NCI-H2107 treated with DMSO at 0.1 percent for 48 hours (cell line): ENCODE results near the gene NKAIN2.
"Not testable (repeated sequence)": the region's sequence is repeated elsewhere in the genome, so short reads cannot be mapped to it uniquely, and the experiment has no call there.

Experiments used
- DNase-seq: peaks from one replicate; lab custom pipeline; 2025; ENCODE audit not compliant: unreplicated experiment; lab: John Stamatoyannopoulos, UW

NKAIN2 gene

DNA sequence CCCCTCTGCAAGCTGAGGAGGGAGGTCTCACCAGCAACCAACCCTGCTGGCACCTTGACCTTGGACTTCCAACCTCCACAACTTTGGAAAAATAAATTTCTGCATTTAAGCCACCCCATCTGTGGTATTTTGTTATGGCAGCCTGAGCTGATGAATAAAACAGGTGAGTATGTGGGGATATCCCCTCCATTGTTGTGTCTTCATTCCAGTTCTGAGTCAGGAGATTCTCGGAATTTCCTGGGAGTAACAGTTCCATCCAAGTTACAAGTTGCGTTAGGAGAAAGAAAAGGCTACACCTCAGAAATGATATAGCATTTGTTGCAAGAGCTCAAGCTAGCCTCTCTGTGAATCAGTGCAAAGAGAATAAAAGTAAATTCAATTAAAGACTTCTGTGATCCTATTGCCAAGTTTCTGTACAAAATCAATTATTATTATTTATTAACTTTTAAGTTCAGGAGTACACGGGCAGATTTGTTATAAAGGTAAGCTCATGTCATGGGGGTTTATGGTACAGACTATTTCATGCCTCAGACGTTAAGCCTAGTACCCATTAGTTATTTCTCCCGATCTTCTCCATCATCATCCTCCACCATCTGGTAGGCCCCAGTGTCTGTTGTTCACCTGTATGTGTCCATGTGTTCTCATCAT, 153.0 kb downstream of the NKAIN2 start:
- DNase-seq: no peak

DNA sequence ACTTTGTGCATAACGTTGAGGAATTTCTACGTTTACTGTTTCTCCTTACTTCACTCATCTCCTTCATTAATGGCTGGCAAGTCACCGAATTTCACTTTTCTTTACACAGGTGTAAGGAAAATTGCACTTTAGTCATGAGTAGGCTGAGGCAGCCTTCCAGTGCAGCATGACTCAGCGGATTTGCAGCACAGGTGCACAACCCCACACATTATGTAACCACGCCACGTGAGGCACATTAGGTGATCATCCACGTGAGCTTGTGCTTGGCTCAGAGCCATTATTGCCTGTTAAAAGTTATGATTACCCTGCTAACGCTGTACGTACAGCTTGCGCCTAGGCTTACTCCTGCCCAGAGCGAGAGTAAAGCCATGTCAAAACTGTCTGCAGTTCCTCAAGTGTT, 158.8 kb downstream of the NKAIN2 start:
- peak; percentile 96 for DNase-seq

DNA sequence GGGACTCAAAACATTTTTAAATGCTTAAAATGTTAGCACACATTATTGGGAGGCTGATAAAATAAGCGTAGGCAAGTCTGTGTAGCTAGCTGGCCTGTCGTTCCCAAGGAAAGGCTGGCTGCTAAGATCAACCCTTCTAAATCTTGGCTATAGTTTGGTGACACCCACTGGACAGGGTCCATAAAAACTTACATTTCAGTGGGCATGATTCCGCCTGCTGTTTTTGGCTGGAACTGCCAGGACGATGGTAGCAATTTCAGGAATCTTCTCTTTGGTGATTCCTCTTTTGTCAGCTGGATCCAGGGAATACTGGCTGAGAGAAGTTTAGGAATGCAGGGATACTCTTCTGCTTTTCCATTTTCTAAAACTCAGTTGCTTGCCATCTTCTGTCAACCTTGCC, 162.2 kb downstream of the NKAIN2 start:
- peak; percentile 80 for DNase-seq

DNA sequence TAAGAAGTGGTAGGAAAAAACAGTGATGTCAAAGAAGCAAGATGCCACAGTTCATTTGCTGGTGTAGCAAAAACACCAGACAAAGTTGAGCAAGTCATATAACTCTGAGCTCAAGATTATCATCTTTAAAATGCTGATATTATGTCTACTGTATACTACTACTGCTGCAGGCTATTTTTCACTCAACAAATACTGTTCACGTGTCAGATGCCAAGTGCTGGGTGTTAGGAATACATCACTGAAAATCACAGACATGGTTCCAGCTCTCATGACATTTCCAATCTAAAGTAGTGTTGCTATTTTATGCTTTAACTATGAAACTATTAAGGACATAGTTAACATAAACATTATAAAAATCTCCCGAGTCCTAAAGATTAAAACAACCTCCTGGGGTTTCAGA, 163.0 kb downstream of the NKAIN2 start:
- no peak for DNase-seq

DNA sequence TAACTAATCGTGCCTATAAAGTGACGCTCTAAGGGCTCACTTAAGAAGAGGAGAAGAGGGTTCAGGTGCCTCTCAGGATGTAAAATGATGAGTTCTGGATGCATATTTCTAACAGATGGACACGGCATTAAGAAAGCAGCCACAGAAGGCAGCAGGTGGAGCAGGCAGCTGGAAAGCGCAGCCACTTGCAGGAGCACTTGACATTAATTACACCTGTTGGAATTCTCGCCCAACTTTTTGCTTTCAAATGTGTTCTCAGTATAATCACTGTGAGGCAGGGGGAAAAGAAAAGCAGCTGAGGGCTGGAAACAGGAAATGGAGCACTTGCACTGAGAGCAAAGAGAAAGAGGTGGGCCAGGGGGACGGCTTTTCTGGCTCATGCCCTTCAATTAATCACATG, 164.2 kb downstream of the NKAIN2 start:
- peak; percentile 99 for DNase-seq

DNA sequence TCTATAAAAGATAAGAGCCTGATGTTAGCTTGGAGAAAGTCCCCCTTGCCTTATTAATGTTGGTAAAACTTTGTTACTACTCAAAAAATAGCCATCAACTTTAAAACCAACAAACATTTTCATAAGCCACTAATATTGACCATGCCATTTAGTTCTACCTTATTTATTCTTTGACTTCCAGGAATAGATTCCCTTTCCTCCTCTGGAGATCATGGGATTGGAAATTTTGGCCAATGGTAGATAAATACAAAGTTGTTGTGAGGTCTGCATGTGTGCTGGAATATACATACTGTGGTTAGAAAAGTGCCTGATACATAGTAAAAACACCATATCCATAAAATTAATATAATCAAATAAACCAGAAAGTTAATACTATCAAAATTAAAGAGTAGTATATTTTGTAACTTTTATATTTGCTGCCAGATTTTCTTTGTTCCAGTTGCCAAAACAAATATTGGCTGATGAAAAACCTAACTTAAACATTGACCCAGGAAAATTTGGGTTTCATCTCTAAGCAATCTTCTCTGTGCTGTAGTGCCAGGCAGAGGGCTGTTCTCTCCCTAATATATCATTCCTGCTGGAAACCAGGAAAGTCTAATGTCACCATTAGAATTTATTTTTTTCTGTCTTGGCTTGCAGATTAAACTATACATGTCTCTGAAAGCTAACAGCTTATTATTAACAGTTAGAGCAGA, 169.1 kb downstream of the NKAIN2 start:
- DNase-seq: no peak

DNA sequence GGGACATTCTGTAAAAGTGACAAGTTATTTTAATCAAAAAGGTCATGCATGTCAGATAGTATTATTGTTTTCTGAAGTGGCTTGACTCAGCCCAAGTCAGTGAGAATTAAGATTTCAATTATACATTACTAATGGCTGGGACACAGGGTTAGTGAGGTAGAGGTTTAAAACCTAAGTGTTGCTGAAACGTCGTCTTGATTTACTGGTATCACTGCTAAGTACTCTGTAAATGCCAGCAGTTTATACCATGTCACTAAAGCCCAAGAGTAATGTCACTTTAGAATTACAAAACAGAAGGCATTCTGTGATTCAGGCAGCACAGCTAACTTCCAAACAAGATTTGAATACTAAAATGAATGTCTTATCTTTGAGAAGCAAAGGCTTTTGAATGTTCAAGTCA, 176.6 kb downstream of the NKAIN2 start:
- DNase-seq: no peak

DNA sequence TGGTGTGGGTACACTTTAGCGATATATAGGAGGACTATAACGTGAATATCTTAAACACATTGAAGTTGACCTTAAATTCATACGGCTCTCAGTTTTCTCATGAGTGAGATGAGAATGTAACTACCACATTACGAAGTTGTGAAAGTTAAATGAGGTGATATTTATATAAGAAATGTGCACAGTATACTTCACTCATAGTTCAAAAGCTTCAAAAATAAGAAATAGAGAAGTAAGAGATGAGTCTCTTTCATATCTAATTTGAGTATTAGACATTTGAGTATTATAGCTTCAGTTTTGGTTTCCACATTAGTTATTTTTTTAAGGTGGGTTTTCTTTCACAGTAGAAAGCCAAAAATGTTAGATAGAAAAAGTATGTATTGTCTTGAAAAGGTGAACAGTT, 183.3 kb downstream of the NKAIN2 start:
- no peak for DNase-seq

DNA sequence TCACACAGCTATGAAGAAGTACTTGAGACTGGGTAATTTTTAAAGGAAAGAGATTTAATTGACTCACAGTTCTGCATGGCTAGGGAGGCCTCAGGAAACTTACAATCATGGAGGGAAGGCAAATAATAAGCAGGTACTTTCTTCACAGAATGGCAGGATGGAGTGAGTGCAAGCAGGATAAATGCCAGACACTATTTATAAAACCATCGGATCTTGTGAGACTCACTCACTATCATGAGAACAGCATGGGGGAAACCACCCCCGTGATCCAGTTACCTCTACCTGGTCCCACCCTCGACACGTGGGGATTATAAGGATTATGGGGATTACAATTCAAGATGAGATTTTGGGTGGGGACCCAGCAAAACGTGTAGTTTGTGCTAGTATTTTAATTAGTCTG, 186.3 kb downstream of the NKAIN2 start:
- DNase-seq: not testable (repeated sequence)

DNA sequence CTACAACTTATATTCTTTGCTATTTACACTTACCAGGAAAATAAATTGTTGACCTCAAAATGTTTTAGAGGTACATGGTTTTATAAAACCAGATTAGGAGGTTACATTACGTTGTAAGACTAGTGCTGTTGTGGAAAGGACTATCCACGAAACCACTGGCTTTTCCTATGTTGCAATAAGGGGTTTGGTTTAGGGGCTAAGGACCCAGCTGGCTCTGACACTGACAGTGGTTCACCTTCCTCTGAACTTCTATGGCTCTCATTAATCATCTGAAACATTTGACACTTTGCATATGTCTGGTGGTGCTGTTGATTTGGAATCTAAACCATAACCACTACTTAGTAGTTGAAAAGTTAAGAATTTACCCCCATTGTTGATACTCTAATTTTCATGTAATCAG, 186.7 kb downstream of the NKAIN2 start:
- DNase-seq: no peak

DNA sequence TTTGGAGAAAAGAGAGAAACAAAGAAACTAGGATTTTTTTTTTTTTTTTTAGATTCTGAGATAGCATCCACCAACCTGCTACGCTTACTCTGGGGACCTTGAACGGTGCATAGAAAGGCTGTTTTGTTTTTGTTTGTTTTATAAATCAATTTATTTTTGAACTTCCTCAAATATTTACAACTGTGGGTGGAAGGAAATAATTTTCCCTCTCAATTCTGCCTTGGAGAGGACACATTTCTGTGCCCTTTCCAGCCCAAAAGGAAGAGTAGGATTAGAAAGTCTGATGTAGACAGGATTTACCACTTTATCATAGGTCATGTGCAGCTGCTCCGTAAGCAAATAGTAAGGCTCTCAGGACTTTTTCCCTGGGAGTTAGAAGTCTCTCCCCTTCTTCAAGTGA, 190.5 kb downstream of the NKAIN2 start:
- no peak for DNase-seq

DNA sequence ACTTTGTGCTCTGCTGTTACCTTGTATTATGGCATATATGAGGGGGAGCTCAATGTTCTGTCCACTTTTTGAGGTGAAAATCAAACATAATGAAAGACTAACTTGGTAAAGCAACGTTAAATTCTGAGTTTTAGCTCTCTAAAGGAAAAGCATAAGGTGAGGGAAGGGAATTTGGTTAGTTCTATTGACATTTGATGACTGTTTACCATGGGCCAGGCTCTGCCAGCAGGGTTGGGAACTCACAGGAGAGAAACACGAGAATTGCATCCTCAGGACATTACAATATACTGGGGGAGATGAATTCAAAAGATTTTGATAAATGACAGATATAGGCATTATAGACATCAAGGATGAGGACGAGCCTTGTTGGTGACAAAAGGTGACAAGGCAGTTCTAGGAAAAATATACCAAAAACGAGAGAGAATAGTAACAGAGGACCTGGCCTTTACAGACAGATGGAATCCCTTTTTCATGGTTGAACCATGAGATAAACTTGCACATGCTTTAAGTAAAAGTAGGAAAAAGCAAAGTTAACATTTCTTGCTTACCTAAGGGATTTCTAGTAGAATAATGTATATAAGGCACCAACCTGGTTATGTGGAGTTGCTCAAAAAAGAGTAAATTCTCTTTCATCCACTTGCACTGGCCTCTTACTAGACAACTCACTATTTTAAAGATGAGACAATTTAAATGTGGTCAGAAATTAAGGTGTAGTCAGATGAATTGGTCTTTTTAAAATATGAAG, 191.4 kb downstream of the NKAIN2 start:
- DNase-seq: peak; percentile 66

DNA sequence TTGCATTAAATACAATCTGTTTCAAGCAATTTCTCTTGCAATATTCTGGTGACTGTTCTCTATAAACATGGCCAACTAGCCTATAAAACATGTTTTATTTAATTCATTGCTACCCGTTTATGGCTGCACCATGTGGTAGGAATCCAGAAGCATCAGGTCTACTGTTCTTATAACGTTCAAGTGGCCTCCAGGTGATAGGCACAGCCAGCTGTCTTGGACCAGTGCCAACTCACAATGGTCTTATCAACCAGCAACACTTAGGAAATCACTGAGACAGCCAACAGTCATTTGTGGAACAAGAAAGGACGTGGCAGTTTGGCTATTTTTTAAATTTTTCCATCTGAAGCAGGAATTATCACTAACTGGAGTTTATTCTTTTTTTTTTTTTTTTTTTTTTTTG, 193.6 kb downstream of the NKAIN2 start:
- peak; percentile 79 for DNase-seq

DNA sequence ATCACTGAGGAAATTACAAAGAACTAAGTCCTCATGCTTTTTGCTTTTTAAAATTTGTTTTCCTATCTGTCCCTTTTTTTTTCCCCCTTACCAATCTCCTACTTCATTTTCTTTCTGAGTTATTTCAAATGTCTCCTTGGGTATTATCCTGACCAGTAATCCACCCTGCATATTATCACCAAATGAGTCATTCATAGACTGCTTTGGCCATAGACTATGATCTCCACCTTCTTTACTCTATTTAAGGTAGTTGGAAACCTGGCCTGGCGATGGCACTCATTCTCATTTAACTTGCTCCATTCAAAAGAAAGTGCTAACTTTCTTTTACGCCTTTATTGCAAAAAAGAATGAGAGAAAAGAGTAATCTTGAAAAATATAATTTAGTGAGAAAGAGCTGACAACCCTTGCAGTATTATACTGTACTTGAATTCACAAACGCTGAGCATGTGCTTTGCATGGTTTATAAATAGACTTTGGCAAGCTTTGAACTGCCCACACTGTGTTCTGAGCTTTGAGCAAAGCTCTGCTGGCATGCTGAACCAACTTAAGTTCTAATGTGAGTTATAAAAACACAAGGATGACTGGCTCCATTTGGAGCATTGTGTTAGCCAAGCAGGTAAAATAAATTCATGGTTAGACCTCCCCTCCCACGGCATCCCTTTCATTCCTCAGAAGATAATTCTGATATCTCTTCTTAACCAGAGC, 198.9 kb downstream of the NKAIN2 start:
- DNase-seq: no peak

DNA sequence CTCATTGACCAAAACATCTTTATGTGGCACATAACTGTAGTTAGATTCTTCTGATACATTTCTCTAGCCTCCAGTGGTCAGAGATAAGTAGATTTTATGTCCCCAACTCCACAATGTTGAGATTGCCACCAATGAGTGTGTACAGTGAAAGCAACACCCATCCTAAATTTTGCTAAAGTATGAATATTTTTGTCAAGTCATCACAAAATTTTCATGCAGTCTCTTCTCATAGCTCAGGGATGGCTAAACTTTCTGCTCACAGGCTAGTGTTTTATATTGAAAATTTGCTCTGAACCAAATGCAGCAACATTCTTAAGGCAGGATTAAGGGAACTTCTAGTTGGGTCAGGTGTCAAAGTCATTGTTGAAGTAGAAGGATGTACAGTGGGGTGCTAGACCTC, 203.6 kb downstream of the NKAIN2 start:
- DNase-seq: no peak

DNA sequence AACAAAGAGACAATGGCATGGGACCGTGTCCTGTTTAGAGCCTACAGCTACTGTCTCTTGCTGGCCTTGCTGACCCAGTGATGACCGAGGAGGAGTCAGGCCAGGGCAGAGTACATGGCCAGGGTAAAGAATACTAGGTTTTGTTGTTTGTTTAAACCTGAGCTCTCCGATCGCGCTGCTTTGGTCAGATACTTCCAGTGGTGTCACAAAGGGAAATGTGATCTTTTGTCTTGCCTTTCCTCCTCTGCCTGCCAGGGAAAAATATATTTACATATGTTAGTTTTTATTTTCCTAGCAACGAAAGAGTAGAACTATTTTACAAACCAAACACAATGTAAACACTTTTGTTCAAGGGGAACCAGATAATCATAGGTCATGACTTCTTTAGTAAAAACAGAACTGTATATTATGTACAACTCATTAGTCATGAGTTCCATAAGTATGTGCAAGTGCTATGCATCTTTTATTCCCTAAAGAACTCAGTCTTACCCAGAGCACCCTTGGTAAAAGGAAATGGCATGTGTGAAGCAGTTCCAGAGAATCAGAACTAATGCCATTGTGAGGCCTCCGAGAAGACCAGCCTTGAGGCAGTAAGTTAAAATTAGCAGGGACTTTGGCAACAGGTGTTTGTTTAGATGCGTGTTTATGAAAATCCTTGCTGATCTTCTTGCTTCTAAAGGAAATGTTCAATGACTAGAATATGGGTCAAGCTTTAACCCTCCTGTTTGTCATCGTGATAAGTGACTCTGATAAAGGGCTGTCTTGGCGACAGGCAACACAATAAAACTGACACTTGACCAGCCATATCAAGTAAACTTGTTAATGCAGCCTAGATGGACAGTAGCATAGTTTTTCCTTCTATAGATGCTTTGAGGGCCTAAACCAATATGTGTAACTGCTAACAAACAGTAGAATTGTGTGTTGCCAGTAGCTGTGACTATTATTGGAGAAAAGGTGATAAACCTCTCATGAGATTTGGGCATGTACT, 204.6 kb downstream of the NKAIN2 start:
- peak; percentile 79 for DNase-seq

DNA sequence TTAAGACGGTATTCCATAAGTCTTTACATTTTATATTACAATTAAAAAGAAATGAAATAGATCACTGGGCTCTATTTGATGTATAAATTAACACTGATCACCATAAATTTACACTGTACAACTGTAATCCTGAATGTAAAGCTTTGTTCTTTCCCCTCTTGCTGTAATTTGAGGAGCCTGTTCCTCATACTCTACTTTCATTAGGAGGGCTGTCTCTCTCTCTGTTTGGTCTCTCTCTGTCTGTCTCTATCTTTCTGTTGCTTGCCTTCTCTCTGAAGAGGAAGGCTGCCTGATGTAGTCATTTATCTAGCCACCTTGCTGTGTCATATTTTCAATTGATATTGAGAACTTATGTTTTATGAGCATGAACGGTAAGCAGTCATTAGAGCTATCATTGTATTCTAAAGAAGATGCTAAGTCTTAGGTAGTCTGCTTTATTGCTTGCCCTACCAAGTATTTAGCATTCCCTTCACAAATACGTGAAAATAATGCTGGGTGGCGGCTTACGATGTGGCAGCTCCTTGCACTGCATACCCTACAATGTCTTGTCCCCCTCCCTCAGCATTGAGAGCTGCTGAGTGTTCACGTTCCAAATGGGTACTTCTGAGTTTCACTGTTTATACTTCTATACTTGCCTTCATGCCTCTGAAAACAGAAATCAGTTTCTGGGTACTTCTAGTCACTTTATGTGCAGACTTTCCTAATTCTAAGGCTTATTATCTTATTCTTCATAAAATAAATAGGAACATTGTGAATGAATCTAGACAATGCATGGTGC, 205.5 kb downstream of the NKAIN2 start:
- DNase-seq: peak; percentile 70

DNA sequence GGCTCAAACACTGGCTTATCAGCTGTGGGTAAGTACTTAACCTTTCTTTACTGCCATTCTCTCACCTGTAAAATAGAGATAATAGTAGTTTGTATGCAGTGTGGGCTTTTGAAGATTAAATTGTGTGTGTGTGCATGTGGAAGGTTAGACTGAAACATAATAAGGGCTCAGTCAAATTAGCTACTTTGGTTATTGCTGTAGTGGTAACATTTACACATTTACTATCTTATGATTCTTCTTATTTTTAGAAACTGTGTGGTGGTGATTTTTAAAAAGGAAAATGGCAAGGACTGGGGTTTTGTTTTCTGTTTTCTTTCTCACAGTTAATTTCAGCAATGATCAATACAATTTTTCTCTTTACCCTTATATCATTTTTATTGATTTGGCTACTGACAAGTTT, 206.9 kb downstream of the NKAIN2 start:
- DNase-seq: no peak

DNA sequence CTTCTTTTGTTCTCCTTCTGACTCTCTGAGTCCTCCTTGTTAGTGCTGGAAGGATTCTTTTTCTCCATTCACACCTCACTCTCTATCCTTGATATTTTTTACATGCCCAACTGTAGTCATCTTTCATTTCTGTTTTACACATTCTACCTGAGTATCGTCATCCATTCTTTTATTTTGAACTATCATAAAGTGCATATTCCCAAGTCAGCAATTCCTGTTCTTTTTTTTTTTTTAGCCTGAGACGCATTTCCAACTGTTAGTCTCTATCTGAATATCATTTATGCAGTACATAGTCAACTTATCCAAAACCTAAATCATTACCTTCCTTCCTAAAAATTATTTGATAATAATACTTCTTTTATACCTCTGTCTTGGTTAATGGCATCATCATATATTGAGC, 207.5 kb downstream of the NKAIN2 start:
- DNase-seq: no peak

DNA sequence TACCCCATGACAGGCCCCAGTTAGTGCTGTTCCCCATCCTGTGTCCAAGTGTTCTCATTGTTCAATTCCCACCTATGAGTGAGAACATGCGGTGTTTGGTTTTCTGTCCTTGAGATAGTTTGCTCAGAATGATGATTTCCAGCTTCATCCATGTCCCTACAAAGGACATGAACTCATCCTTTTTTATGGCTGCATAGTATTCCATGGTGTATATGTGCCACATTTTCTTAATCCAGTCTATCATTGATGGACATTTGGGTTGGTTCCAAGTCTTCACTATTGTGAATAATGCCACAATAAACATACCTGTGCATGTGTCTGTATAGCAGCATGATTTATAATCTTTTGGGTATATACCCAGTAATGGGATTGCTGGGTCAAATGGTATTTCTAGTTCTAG, 218.4 kb downstream of the NKAIN2 start:
- DNase-seq: not testable (repeated sequence)
